Ascending aorta (tissue), 2 donors: ENCODE data around the gene PRKAR1A. TPM values are rescaled to one million over a fixed set of nuclear protein-coding genes. Genes with fewer than 3 reads are reported as not detected.

Experiments
- DNase-seq, 2 donors: peaks; one replicate each; pipeline ENCODE4 v3.0.0-alpha.2; 2019; ENCODE audit warnings: low spot score in 2 of 2
- H3K27ac ChIP-seq, 2 donors: fragments of 200-600 bp; sonication (generic); one replicate each; pipeline ENCODE4 v1.5.1; 2016 to 2017; ENCODE audit warnings: mild to moderate bottlenecking in 1 of 2
- H3K27me3 ChIP-seq: fragments of 200-600 bp; sonication (generic); one replicate; pipeline ENCODE4 v1.5.1; 2017
- H3K36me3 ChIP-seq, 2 donors: fragments of 200-600 bp; sonication (generic); one replicate each; pipeline ENCODE4 v1.5.1; 2016
- H3K4me1 ChIP-seq, 2 donors: fragments of 200-600 bp; sonication (generic); one replicate each; pipeline ENCODE4 v1.5.1; 2016 to 2017; ENCODE audit warnings: mild to moderate bottlenecking in 1 of 2
- H3K4me3 ChIP-seq, 2 donors: fragments of 200-600 bp; sonication (generic); one replicate each; pipeline ENCODE4 v1.5.1; 2016 to 2017; ENCODE audit warnings: mild to moderate bottlenecking in 1 of 2
- H3K9me3 ChIP-seq, 2 donors: fragments of 200-600 bp; sonication (generic); one replicate each; pipeline ENCODE4 v1.5.1; 2016
- intact Hi-C: fragments of 100-400 bp; cut with DNase I; formaldehyde crosslinking; loops from one replicate; pipeline ENCODE4 v1.15.1; 2023
- total RNA-seq: library from RNA; depleted of rRNA; stranded (reverse); fragments of >200 nt; gene quantifications from one replicate; pipeline ENCODE4 v1.1.0, GENCODE V29; 2016
- TF ChIP-seq, protein P1 (sequence below), 3 experiments: fragments of 200-600 bp in 2 of 3; fragments of 450-650 bp in 1 of 3; sonication (generic) in 2 of 3; IDR thresholded peaks; one replicate each; pipeline ENCODE4 v1.5.1; 2016 to 2019; ENCODE audit warnings: antibody characterized with exemption in 3 of 3, mild to moderate bottlenecking in 1 of 3, moderate library complexity in 1 of 3

The PRKAR1A gene
- total RNA-seq, 1 donor from 2014 or later = 233 TPM

DNA sequence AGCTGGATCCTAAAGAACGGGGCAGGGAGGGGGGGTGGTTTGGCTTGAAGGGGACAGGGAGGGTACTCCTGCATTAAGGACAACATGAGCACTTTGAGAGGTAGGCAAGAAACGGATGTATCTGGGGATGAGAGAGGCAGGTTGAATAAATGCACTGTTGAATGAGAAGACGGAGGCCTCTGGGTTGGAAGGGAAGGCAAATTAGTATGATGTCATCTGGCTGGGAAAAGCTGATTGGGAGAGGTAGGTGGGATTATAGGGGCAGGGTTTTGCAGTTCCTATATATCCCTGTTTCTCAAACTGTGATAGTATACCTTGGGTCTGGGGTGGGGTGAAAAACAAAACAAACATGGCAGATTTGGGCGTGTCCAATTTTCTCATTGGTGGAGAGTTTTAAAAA lies 44.3 kb downstream of the PRKAR1A start:
- H3K27me3 ChIP-seq = no peaks in the 10 kb centered on the region
- H3K27ac ChIP-seq = no peak overlapping the region
- no peaks in the 10 kb centered on the region for H3K36me3 ChIP-seq
- no peak overlapping the region for H3K4me3 ChIP-seq
- peaks cover 0 to 6% of the 10 kb centered on the region in 2 donors for H3K4me1 ChIP-seq
- intact Hi-C loops = no loop called here
- no peaks in the 10 kb centered on the region for H3K9me3 ChIP-seq
- TF ChIP-seq, protein P1, sequence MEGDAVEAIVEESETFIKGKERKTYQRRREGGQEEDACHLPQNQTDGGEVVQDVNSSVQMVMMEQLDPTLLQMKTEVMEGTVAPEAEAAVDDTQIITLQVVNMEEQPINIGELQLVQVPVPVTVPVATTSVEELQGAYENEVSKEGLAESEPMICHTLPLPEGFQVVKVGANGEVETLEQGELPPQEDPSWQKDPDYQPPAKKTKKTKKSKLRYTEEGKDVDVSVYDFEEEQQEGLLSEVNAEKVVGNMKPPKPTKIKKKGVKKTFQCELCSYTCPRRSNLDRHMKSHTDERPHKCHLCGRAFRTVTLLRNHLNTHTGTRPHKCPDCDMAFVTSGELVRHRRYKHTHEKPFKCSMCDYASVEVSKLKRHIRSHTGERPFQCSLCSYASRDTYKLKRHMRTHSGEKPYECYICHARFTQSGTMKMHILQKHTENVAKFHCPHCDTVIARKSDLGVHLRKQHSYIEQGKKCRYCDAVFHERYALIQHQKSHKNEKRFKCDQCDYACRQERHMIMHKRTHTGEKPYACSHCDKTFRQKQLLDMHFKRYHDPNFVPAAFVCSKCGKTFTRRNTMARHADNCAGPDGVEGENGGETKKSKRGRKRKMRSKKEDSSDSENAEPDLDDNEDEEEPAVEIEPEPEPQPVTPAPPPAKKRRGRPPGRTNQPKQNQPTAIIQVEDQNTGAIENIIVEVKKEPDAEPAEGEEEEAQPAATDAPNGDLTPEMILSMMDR (IDR thresholded peaks at IDR 0.05) = no peak
- no peak for DNase-seq

DNA sequence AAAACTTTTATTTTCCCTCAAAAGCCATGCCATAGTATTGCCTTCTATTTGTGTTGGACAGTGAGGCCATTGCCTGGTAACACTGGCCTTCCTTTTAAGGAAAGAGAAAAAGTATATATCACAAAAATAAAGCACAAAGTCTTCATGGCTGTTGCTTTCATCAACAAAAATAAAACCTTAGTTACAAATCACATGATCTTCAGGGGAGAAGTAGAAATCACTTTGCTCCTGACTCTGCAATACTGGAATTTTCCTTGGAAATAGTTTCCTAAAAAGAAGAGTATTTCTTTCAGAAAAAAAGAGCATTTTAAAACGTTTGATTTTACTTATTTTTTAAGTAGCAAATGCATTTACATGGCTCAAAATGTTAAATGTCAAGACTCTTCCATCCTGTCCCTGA lies 47.1 kb downstream of the PRKAR1A start:
- Histone ChIP-seq H3K36me3 (no peaks in the 10 kb centered on the region), H3K27me3 (no peaks in the 10 kb centered on the region), H3K4me1 (peaks cover 0 to 6% of the 10 kb centered on the region in 2 donors), H3K4me3 (no peak overlapping the region), H3K9me3 (no peaks in the 10 kb centered on the region), H3K27ac (peak overlapping the region in 1 of 2 donors; percentile 6)
- DNase-seq = no peak
- intact Hi-C loops = no loop called here
- TF ChIP-seq, protein P1 (IDR thresholded peaks at IDR 0.05) = no peak

- H3K4me1 ChIP-seq = peaks cover 0 to 6% of the 10 kb centered on the region in 2 donors
- no peak for DNase-seq
- no peaks in the 10 kb centered on the region for H3K36me3 ChIP-seq
- intact Hi-C loops = no loop called here
- no peaks in the 10 kb centered on the region for H3K9me3 ChIP-seq
- TF ChIP-seq, protein P1 (IDR thresholded peaks at IDR 0.05) = no peak
- H3K4me3 ChIP-seq = no peak overlapping the region
- no peaks in the 10 kb centered on the region for H3K27me3 ChIP-seq
- peak overlapping the region in 1 of 2 donors; percentile 26 for H3K27ac ChIP-seq
Observed at GRCh38 chr17:68560966-68561720, 48.9 kb downstream of the PRKAR1A start.

GRCh38 chr17:68562736-68563135 lies 50.5 kb downstream of the PRKAR1A start:
- intact Hi-C loops = no loop called here
- Histone ChIP-seq H3K4me3 (no peak overlapping the region), H3K36me3 (no peaks in the 10 kb centered on the region), H3K27ac (no peak overlapping the region), H3K9me3 (no peaks in the 10 kb centered on the region), H3K4me1 (peaks cover 0 to 16% of the 10 kb centered on the region in 2 donors), H3K27me3 (no peaks in the 10 kb centered on the region)
- no peak for DNase-seq
- TF ChIP-seq, protein P1 (IDR thresholded peaks at IDR 0.05) = no peak

GRCh38 chr17:68564415-68565111 lies 52.3 kb downstream of the PRKAR1A start:
- H3K9me3 ChIP-seq = no peaks in the 10 kb centered on the region
- no peaks in the 10 kb centered on the region for H3K36me3 ChIP-seq
- TF ChIP-seq, protein P1 (IDR thresholded peaks at IDR 0.05) = no peak
- H3K27me3 ChIP-seq = no peaks in the 10 kb centered on the region
- DNase-seq = no peak
- peaks cover 0 to 10% of the 10 kb centered on the region in 2 donors for H3K4me1 ChIP-seq
- intact Hi-C loops = no loop called here
- H3K4me3 ChIP-seq = no peak overlapping the region
- H3K27ac ChIP-seq = no peak overlapping the region
